NCI-H1105 (cell line): ENCODE measurements around the gene B3GNT4.
"Not testable (repeated sequence)": the region's sequence is repeated elsewhere in the genome, so short reads cannot be mapped to it uniquely, and the experiment has no call there.

Experiments used
- DNase-seq: peaks from one replicate; lab custom pipeline; 2025; lab: John Stamatoyannopoulos, UW

B3GNT4 gene

DNA sequence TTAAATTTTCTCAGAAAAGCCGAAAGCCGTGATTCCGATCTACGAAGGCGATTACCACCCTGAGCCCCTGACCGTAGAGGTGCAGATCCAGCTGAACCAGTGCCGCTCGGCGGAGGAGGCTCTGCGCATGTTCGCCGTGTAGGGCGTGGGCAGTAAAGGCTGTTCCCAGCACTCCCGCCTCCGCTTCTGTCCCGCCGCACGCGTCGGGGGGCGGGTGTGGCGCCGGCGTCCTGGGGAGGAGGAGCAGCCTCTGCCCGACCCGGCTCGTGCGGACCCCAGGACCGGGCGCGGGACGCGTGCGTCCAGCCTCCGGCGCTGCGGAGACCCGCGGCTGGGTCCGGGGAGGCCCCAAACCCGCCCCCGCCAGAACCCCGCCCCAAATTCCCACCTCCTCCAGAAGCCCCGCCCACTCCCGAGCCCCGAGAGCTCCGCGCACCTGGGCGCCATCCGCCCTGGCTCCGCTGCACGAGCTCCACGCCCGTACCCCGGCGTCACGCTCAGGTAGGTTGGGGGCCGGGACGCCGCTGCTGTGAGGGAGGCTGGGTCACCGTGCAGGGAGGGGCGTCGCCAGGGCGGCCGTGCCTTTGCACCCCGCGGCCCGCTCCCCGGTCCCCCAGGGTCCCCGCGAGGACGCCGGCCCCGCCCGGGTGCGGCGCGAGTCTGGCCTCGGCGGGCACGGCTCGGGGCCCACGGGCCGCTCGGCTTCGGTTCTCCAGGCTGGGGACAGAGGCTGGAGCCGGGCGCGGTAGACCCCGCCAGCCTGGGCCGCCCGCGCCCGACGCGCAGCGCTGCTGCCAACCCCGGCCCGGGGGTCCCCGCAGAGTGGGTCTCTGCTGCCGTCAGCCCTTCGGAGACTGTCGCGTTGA is at the start of gene B3GNT4:
B3GNT4 (plus strand) TSS at position 409 of the 866 bp plus-strand sequence. CDS start 910 bp downstream, outside the sequence.
- DNase-seq = peak; percentile 61

DNA sequence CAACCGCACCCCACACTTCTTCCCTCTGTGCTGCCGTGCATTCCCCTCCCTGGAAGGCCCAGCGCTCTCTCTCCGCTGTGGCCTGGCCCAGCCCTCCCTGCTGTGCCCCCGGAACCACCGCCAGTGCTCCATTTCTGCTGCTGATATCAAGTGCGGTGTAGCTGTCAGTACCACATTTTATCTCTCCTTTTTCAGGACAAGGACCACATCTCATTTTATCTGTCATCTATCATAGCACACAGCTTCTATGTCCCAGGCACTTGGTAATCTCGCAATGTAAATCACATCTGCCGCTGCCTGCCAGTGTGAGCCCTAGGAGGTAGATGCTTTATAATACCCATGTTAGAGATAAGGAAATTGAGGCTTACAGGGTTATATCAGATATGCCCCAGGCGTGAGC is 47.8 kb upstream of the B3GNT4 start:
- DNase-seq = no peak

DNA sequence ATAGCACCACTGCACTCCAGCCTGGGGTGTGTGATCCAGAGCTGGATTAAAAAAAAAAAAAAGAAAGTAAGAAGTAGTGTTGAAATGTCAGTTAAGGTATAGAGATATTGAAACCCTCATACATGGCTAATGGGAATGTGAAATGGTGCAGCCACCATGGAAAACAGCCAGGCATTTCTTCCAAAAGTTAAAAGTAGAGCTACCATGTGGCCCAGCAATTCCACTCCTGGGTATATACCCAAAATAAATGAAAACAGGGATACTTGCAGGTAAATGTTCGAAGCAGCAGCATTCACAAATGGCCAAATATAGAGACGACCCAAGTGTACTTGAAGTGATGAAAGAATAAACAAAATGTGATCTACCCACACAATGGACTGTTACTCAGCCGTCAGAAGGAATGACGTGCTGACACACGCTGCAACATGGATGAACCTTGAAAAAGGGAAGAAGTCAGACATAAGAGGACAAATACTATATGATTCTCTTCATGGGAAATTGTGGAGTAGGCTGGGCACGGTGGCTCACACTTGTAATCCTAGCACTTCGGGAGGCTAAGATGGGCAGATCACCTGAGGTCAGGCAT is 44.7 kb upstream of the B3GNT4 start:
- no peak for DNase-seq

DNA sequence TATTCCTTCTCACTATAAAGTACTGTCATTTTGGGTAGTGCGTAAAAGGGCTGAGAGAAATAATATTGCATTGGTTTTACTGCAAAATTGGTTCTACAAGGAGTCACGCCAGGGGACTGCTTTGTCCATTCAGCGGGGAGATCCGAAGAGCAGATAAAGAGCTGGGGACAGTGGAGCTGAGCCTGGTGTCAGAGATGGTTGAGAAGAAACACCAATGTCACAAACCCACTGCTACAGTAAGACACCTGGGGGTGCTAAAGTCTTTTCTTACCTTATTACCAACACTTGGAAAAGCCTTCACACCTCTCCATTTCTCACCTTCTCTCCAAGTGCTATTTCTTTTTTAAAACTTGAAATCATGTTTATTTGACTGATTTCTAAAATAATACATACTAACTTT is 43.6 kb upstream of the B3GNT4 start:
- DNase-seq = no peak

DNA sequence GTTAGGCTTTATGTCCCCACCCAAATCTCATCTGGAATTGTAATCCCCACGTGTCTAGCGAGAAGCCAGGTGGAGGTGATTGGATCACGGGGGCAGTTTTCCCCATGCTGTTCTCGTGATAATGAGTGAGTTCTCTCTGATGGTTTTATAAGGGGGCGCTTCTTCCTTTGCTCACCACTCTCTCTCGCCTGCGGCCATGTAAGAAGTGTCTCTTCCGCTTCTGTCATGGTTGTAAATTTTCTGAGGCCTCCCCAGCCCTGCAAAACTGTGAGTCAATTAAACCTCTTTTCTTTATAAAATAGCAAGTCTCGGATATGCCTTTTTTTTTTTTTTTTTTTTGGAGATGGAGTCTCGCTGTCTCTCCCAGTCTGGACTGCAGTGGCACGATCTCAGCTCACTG is 42.7 kb upstream of the B3GNT4 start:
- no peak for DNase-seq

DNA sequence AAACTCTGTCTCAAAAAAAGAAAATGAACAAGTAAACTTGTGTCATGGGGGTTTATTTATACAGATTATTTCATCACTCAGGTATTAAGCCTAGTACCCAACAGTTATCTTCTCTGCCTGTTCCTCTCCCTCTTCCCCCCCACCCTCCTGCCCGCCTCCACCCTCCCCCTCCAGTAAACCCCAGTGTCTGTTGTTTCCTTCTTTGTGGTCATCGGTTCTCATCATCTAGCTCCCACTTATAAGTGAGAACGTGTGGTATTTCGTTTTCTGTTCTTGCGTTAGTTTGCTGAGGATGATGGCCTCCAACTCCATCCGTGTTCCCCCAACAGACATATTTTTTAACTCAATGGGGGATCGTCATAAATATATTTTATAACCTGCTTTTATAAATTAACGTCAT is 41.8 kb upstream of the B3GNT4 start:
- no peak for DNase-seq

DNA sequence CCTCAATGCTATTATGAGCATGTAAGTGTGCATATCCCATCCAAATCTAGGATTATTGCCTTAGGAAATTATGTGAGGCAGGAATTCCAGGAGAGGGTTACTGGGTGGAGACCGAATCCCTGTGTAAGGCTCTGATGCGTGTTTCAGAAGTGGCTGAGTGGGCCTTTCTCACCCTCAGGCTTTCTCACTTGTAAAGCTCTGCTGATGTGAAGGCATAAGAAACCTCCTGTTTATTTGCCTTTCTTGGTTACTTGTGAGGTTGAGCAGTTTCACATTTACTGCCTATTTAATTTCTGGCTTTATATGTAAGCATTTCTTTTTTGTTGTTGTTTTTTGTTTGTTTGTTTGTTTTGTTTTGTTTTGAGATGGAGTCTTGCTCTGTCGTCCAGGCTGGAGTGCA is 40.5 kb upstream of the B3GNT4 start:
- no peak for DNase-seq

DNA sequence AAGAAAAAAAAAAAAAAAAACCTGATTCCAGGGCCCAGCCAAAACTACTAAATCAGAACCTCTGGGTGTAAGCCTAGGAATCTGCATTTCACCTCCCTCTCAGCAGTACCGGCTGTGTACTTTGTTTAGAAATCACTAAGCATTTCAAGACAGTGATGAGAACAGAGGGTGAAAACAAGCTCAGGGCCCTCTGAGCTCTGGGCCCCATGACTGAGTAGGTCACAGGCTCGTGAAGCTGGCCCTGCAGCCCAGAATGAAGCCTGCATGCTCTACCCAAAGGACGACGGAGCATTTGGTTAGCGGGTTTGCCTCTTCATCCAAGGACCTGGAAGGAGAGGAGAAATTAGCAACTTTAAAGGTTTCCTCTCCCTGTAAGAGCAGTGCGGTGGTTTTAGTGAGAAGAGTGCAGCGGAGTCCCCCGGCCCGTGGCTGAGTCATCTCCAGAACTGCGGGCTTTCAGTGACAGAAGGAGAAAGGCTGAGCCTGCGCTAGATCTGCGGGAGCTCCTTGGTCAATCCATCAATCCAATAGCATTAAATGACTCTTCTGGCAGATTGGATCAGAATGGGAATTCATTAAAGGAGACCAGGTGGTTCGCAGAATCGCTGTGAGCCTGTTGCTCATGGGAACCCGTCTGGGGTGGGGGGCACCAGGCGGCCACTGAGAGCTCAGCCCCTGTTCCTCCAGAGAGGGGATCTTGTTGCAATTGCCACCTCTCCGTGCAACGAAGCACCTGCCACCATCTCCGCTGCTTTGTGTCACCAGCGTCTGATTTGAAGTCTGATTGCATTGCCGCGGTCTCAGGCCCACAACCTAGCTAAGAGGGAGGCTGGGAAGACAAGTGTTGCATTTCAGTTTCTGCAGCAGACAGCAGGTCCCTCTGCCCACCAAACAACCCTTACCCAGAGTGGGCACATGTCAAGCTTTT is 36.8 kb upstream of the B3GNT4 start:
- DNase-seq = no peak

DNA sequence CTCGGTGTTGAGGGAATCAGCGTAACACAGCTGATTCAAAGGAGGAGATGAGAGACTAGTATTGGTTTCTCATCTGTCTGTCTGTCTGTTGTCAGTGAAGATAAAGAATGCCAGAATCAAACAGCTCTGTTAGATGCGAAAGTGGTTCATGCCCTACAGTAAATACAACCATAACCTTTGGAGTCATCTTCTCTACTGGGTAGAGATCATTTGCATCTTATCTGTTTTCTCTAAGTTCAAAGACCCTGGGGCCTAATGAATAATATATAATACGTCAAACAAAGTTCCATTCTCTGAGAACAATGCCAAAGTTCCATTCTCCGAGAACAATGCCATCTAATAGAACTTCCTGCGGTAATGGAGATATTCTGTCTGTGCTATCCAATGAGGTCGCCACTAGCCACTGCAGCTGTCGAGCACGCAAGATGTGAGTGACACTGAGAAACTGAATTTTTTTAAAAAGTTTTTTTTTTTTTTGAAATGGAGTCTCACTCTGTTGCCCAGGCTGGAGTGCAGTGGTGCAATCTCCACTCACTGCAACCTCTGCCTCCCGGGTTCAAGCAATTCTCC is 36.1 kb upstream of the B3GNT4 start:
- DNase-seq = no peak

DNA sequence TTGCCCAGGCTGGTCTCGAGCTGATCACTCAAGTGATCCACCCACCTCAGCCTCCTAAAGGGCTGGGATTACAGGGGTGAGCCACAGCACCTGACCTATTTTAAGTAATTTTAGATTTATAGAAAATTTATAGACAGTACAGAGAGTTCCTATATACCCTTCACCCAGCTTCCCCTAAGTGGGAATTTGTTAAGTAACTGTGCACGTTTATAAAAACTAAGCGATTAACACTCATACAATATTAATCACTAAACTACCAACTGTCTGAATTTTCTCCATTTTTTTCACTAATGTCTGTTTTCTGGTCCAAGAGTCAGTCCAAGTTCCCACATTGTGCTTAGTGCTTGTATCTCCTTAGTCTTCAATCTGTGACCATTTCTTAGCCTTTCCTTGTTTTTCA is 35.0 kb upstream of the B3GNT4 start:
- no peak for DNase-seq

DNA sequence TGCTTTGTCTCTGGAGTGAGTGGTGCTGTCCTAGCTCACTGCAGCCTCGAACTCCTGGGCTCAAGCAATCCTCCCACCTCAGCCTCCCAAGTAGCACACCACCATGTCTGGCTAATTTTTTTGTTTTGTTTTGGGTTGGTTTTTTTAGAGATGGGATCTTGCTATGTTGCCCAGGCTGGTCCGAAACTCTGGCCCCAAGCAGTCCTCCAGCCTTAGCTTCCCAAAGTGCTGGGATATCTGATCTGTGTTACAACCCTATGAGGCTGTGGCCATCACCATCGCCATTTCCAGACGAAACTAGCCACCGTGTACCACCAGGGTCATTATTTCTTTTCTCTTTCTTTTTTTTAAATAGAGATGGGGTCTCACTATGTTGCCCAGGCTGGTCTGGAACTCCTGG is 32.1 kb upstream of the B3GNT4 start:
- no peak for DNase-seq

DNA sequence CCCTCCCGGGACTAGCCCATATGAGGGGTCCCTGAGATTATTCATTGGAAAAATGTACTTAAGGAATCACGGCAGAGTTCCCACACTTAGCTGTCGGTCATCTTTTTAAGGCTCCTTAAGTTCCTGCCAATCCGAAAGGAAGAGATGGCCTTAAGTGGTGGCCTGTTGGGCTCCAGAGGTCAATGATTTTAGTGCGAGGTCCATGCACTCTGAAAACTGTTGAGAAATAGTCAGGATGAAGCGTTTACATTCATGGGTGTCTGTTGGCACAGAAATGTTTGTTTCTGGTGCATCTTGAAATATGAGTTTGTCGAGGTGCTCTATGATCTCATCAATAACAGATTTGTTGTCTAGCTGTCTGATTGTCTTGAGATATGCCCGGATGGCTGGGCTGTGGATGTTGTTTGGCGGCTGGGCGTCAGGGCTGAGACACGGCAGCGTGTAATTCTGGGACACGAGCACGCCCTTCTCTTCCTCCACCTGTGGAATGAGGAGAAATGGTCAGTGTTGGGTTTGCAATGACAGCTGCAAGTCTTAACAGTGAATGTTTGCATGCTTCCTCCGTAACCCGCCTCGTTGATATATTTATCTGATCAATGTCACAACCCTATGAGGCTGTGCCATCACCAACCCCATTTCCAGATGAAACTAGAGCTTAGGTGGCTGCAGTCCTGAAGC is 31.1 kb upstream of the B3GNT4 start:
- DNase-seq = no peak

DNA sequence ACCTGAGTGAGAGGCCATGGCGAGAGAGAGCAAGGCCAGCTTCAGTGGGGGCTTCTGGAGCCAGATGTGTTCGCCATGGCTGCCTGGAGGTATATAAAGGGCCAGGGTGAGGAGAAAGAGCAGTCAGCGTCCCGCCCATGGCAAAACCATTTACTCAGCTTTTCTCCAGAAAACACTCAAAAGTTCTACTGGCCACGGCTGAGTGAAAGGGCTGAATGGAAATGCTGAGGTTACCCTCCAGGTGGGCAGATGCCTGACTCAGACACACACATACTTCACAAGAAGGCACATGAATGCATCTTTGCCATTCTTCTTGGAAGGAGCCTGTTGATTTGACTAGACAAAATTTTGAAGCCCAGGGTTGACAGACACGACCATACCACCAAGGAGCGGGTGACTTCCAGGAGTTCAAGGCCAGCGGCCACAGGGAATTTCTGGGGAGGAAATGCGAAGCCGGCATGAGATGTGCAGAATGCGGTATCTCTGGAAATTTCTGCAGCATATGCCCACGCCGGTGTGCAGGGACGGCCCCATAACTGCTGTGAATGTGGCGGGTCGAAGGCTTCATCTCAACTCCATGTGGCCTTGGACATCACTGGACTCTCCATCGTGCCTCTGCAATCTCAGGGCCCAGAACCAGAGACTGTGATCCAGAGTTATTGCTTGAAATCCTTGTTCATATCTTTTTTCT is 29.2 kb upstream of the B3GNT4 start, which contains the start of gene IL31:
IL31 (minus strand) TSS at position 67 of the 691 bp plus-strand sequence; CDS start at position 18, 49 bp downstream.
- DNase-seq = no peak

DNA sequence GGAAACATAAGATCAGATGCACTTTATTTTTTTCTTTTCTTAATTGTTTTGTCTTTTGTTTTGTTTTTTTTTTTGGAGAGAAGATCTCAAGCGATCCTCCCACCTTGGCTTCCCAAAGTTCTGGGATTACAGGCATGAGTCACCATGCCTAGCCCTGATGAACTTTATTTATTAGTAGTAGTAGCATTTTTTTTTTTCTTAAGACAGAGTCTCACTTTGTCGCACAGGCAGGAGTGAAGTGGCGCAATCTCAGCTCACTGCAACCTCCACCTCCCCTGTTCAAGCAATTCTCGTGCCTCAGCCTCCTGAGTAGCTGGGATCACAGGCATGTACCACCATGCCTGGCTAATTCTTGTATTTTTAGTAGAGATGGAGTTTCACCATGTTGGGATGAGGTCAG is 27.0 kb upstream of the B3GNT4 start:
- DNase-seq = not testable (repeated sequence)

DNA sequence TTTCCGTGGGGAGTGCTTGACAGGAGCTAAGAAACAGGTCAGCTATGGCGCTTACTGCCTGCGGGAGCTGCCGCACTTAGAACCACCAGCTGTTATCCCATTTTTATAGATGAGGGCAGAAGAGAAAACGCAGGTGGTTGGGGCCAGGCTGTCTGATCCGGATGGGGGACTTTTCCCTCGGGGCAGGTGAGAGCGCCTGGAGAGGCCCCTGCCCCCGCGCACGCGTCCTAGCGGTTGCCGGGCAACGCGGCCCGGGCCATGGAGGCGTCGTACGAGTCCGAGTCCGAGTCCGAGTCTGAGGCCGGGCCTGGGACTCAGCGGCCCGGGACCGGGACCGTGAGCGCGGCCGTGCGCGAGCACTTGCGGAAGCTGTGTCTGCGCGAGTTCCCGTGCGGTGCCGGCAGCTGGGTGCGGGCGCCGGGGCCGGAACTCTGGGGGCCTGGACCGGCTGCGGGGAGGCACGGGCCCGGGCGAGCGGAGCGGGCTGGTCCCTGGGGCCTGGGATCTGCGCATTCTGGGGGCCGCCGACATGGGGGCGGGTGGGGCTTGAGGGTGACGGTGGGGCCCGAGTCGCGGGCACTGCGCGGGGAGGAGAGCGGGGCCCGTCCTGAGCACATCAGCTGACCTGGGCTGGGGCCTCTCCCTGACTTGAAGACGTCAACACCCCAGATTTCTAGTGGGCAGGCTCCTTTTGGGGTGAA is 20.5 kb upstream of the B3GNT4 start, which contains the start of gene LRRC43:
LRRC43 (plus strand) TSS at position 237 of the 701 bp plus-strand sequence; CDS start at position 259, 22 bp downstream.
- DNase-seq = no peak

DNA sequence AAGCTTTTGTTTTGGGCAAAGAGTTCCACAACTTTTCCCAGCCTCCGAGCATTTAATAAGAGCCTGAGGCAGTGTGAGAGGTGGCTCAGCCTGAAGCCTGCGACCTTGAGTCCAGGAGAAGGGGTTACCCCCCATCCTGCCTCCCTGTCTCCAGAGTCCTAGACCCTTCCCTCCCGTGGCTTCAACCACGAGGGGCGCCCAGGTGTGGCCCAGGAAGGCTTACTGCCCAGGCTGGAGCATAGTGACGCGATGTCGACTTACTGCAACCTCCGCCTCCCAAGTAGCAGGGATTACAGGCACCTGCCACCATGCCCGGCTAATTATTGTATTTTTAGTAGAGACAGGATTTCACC is 19.9 kb upstream of the B3GNT4 start:
- DNase-seq = no peak

DNA sequence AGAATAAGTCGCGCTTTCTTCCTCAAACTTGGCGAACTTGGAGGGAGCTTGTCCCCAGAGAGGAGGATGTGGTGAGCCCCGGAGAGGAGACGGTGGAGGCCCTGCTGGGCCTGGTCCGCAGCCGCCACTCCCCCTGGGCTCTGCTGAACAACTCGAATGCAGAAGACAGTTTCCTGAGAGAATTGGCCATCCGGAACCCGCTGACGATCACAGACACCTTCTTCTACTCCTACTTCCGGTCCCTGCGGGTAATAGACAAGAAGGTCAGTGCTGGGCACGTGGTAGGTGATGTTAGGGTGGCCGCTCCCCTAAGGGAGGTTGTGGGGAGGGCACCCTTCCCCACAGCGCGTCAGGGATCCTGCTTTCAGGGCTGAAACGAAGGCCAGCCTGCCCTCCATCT is 19.0 kb upstream of the B3GNT4 start:
- DNase-seq = no peak

DNA sequence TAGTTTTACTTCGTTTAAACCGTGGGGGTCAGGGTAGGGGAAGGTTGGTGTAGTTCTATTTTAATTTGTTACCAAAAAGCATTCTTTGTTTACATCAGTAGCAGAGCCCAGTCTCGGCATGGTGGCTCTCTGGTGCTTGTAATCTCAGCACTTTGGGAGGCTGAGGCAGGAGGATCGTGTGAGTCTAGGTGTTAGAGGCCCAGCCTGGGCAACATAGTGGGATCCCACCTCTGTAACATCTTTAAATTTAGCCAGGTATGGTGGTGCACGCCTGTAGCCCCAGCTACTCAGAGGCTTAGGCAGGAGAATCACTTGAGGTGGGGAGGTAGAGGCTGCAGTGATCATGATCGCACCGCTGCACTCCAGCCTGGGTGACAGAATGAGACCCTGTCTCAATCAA is 18.4 kb upstream of the B3GNT4 start:
- DNase-seq = no peak

DNA sequence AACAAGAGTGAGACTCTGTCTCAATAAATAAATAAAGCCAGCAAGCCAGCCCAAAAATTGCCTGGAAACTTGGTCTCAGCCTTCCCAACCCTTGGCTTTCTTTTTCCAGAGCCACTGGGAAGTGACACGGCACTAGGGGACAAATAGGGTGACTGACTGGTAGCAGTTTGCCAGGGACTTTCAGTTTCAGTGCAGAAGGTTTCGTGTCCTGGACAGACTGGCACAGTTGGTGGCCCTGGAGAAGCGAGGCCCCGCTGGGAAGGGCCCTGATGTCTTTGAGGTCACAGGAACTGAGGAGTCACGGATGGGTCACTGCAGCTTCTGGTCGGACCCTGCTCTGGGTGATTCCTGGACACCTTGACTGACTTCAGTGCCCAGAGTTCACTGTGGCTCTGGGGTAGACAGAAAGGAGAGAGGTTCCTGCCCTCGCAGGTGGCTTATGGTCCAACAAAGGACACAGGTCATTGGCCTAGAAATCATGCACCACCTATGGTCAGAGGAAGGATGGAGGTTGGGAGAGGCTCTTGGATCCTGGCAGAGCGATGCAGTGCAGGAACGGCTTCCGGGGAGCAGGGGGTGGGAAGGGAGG is 17.9 kb upstream of the B3GNT4 start:
- no peak for DNase-seq

DNA sequence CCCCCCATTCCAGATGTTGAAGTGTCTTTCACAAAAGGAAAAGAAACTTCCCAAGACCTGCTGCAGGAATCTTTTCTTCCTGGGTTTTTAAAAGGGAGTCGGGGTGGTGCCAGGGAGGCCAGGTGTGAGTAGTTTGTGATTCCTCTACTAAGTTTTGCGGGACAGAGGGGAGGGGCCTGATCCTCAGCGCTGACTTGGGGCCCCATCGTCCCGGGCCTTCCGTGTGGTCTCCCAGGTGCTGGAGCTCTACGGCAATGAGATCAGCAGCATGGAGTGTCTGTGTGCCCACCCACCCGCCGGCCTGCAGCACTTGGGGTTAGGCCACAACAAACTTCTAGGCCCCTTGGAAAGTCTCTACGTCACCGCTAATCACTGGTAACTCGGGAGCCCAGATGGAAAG is 16.0 kb upstream of the B3GNT4 start:
- DNase-seq = no peak
